OCI-LY1 (cell line): ENCODE data around the gene GCN1.

Source experiments
- EZH2 ChIP-seq: fragments of 200-600 bp; sonication (generic), shearing (Covaris generic); IDR thresholded peaks from 2 replicates; pipeline ENCODE4 v1.8.0; 2017; ENCODE audit warnings: borderline replicate concordance, mixed run types, mild to moderate bottlenecking, antibody characterized with exemption, low read length, moderate library complexity, mixed read lengths
- TF ChIP-seq, protein P1 (sequence below): fragments of 200-600 bp; sonication (generic), shearing (Covaris generic); IDR thresholded peaks from 2 replicates; pipeline ENCODE4 v1.5.1; 2017; ENCODE audit warnings: mild to moderate bottlenecking, antibody characterized with exemption, low read length, moderate library complexity, mixed read lengths

GRCh38 chr12:120230974-120231315 is 36.4 kb upstream of the GCN1 start:
- TF ChIP-seq, protein P1, sequence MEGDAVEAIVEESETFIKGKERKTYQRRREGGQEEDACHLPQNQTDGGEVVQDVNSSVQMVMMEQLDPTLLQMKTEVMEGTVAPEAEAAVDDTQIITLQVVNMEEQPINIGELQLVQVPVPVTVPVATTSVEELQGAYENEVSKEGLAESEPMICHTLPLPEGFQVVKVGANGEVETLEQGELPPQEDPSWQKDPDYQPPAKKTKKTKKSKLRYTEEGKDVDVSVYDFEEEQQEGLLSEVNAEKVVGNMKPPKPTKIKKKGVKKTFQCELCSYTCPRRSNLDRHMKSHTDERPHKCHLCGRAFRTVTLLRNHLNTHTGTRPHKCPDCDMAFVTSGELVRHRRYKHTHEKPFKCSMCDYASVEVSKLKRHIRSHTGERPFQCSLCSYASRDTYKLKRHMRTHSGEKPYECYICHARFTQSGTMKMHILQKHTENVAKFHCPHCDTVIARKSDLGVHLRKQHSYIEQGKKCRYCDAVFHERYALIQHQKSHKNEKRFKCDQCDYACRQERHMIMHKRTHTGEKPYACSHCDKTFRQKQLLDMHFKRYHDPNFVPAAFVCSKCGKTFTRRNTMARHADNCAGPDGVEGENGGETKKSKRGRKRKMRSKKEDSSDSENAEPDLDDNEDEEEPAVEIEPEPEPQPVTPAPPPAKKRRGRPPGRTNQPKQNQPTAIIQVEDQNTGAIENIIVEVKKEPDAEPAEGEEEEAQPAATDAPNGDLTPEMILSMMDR = no peak
- TF ChIP-seq EZH2 = no peak
